ENCODE results near the gene MXD1. TPM values are rescaled to one million over a fixed set of nuclear protein-coding genes. Genes with fewer than 3 reads are reported as not detected.
A peak's percentile ranks its signal among the peaks of the same experiment; 100 is the strongest.

Gene MXD1
- total RNA-seq, 1 experiment from 2014 or later, result 1.5 TPM

GRCh38 chr2:69911985-69912563, 2.8 kb upstream of the MXD1 start:
- peak; percentile 45; the same call in 1 of the 2 replicates for TF ChIP-seq CTCF (IDR thresholded peaks at IDR 0.05)
- no peak for TF ChIP-seq TEAD1 (CRISPR knock-in tag; IDR thresholded peaks at IDR 0.05)
- TF ChIP-seq GABPB1 (CRISPR knock-in tag; IDR thresholded peaks at IDR 0.05), result no peak
- H3K9me3 Mint-ChIP-seq, result no peaks in the 10 kb centered on the region
- peaks cover 6% of the 10 kb centered on the region; the same call in 1 of the 2 replicates for H3K36me3 Mint-ChIP-seq
- no peak overlapping the region for H3K4me3 Mint-ChIP-seq
- POLR2A ChIA-PET, result interaction anchor here (0.6 to 2.8 kb wide), 2 partner anchors 212 to 228 kb away, joined by 3 to 29 read pairs; no protein-coding TSS in a partner anchor
- H3K27ac Mint-ChIP-seq, result no peak overlapping the region
- ATAC-seq (no peak), DNase-seq (ENCODE audit: low spot score) (no peak)
- peaks cover 4% of the 10 kb centered on the region; the same call in 1 of the 2 replicates for H3K4me1 Mint-ChIP-seq
- CTCF ChIA-PET, result interaction anchor here (0.6 to 3.2 kb wide), 9 partner anchors 15 to 279 kb away, joined by 3 to 19 read pairs (median 3); partner anchors contain the start of gene C2orf42
- no peaks in the 10 kb centered on the region for H3K27me3 Mint-ChIP-seq (ENCODE audit: low read depth)

GRCh38 chr2:69914164-69914949, 552 bp upstream of the MXD1 start:
- ChIA-PET POLR2A (interaction anchor here (0.5 to 2.8 kb wide), 36 partner anchors 8 to 379 kb away, joined by 3 to 67 read pairs (median 4); partner anchors contain the start of genes ANXA4, C2orf42, PCYOX1 and SNRNP27), CTCF (interaction anchor here (0.7 to 3.1 kb wide), 30 partner anchors 12 to 731 kb away, joined by 3 to 52 read pairs (median 4); partner anchors contain the start of genes C2orf42, SNRNP27 and SNRPG)
- H3K4me3 Mint-ChIP-seq, result peak overlapping the region; percentile 71
- no peaks in the 10 kb centered on the region for H3K27me3 Mint-ChIP-seq (ENCODE audit: low read depth)
- peak; percentile 100 for DNase-seq (ENCODE audit: low spot score)
- H3K4me1 Mint-ChIP-seq, result peaks cover 4% of the 10 kb centered on the region; the same call in 1 of the 2 replicates
- ATAC-seq, result peak; percentile 93
- H3K9me3 Mint-ChIP-seq, result no peaks in the 10 kb centered on the region
- peak overlapping the region; percentile 70 for H3K27ac Mint-ChIP-seq
- no peaks in the 10 kb centered on the region for H3K36me3 Mint-ChIP-seq
- TF ChIP-seq CREM (CRISPR knock-in tag; IDR thresholded peaks at IDR 0.05), result peak; percentile 56; the same call in 1 of the 2 replicates
- TF ChIP-seq MAX (CRISPR knock-in tag; IDR thresholded peaks at IDR 0.05), result peak; percentile 91
- TF ChIP-seq ZNF263 (CRISPR knock-in tag; IDR thresholded peaks at IDR 0.05; ENCODE audit: low read depth), result no peak
- TF ChIP-seq ZNF138 (CRISPR knock-in tag; conservative IDR thresholded peaks at IDR 0.05), result no peak
- TF ChIP-seq ERG (CRISPR knock-in tag; IDR thresholded peaks at IDR 0.05), result peak; percentile 62; the same call in 1 of the 2 replicates
- peak; percentile 65; the same call in 1 of the 2 replicates for TF ChIP-seq AFF4 (CRISPR knock-in tag; IDR thresholded peaks at IDR 0.05; ENCODE audit: borderline replicate concordance)
- no peak for TF ChIP-seq ZSCAN18 (CRISPR knock-in tag; IDR thresholded peaks at IDR 0.05)
- TF ChIP-seq USF2 (CRISPR knock-in tag; IDR thresholded peaks at IDR 0.05), result peak; percentile 38
- 0 out of 2 replicates have a peak, but pooled peaks have one; percentile 66 for TF ChIP-seq ESRRA (CRISPR knock-in tag; IDR thresholded peaks at IDR 0.05; ENCODE audit: borderline replicate concordance)
- TF ChIP-seq PRRX2 (CRISPR knock-in tag; IDR thresholded peaks at IDR 0.05), result 0 out of 2 replicates have a peak, but pooled peaks have one; percentile 52
- no peak for TF ChIP-seq CTCF (IDR thresholded peaks at IDR 0.05)
- TF ChIP-seq FOXJ3 (CRISPR knock-in tag; IDR thresholded peaks at IDR 0.05; ENCODE audit: borderline replicate concordance), result no peak
- no peak for TF ChIP-seq TEAD4 (CRISPR knock-in tag; IDR thresholded peaks at IDR 0.05)
- TF ChIP-seq SMAD3 (CRISPR knock-in tag; IDR thresholded peaks at IDR 0.05; ENCODE audit: borderline replicate concordance), result 0 out of 2 replicates have a peak, but pooled peaks have one; percentile 62
- no peak for TF ChIP-seq ZNF423 (CRISPR knock-in tag; IDR thresholded peaks at IDR 0.05)
- TF ChIP-seq NR3C1 (CRISPR knock-in tag; conservative IDR thresholded peaks at IDR 0.05; ENCODE audit: low read depth), result no peak
- no peak for TF ChIP-seq TCF7 (CRISPR knock-in tag; IDR thresholded peaks at IDR 0.05; ENCODE audit: low read depth)
- TF ChIP-seq IRF2 (CRISPR knock-in tag; IDR thresholded peaks at IDR 0.05; ENCODE audit: borderline replicate concordance, low read depth), result no peak

Data from WTC11 (cell line).